ENCODE data around the gene ZNF700.
"Not testable (repeated sequence)": the region's sequence is repeated elsewhere in the genome, so short reads cannot be mapped to it uniquely, and the experiment has no call there.

The ZNF700 gene

GRCh38 chr19:11924886-11925650 is at the start of gene ZNF700:
ZNF700 (plus strand) TSS chr19:11925107; CDS start chr19:11925211, 104 bp downstream.
- in situ Hi-C loops (cut with HindIII; ENCODE audit: low sequenced_read_pairs) = no loop called here

- in situ Hi-C loops (cut with HindIII; ENCODE audit: low sequenced_read_pairs) = loop anchor here (10.0 kb wide), 1 partner anchor 65 kb away; no protein-coding TSS in a partner anchor
Measured at GRCh38 chr19:11879687-11880266, 45.1 kb upstream of the ZNF700 start.

DNA sequence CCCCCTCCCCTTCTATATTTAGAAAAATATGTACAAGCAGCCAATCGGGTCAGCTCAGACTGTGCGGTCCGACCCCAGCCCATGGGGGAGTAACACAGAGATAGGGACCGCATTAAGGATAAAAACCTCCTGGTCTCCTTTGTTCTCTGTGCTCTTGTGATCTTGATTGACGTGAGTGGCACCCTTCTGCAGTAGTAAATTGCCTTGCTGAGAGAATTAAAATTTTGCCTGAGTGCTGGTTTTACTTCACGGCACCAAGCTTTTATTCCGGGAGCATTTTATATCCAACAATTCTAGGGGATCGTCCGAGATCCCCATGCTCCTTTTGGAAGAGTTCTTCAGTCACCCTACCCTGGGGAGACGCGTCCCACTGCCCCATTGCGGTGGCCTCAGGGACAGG is 44.3 kb upstream of the ZNF700 start:
- in situ Hi-C loops (cut with HindIII; ENCODE audit: low sequenced_read_pairs) = loop anchor here (10.0 kb wide), 1 partner anchor 64 kb away; no protein-coding TSS in a partner anchor

- in situ Hi-C loops (cut with HindIII; ENCODE audit: low sequenced_read_pairs) = loop anchor here (10.0 kb wide), 1 partner anchor 64 kb away; no protein-coding TSS in a partner anchor
Measured at GRCh38 chr19:11881151-11881800, 43.6 kb upstream of the ZNF700 start.

GRCh38 chr19:11882606-11883005 is 42.3 kb upstream of the ZNF700 start:
- in situ Hi-C loops (cut with HindIII; ENCODE audit: low sequenced_read_pairs) = loop anchor here (10.0 kb wide), 1 partner anchor 62 kb away; no protein-coding TSS in a partner anchor

- in situ Hi-C loops (cut with HindIII; ENCODE audit: low sequenced_read_pairs) = loop anchor here (10.0 kb wide), 1 partner anchor 58 kb away; no protein-coding TSS in a partner anchor
Measured at GRCh38 chr19:11887234-11887610, 37.7 kb upstream of the ZNF700 start.

- in situ Hi-C loops (cut with HindIII; ENCODE audit: low sequenced_read_pairs) = loop anchor here (10.0 kb wide), 1 partner anchor 57 kb away; no protein-coding TSS in a partner anchor
Measured at GRCh38 chr19:11887611-11888531, 37.0 kb upstream of the ZNF700 start, which contains the start of gene ZNF69. ZNF69 (plus strand) TSS chr19:11887782; CDS start chr19:11887924, 142 bp downstream.

- in situ Hi-C loops (cut with HindIII; ENCODE audit: low sequenced_read_pairs) = loop anchor here (10.0 kb wide), 1 partner anchor 55 kb away; no protein-coding TSS in a partner anchor
Measured at GRCh38 chr19:11889901-11890300, 35.0 kb upstream of the ZNF700 start.

DNA sequence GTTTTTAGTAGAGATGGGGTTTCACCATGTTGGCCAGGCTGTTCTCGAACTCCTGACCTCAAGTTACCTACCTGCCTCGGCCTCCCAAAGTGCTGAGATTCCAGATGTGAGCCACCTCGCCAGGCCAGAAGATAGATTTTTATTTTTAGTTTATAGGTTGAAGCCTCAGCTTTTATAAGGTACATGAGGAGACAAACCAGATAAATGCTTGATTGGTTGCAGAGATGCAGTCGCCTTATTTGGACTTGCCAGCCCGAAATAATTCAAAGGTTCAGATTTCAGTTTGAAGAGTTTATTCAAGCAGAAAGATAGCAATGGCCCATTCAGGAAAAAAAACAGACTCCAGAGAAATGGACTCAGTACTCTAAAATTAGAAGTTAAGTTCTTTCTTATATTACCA is 34.3 kb upstream of the ZNF700 start:
- in situ Hi-C loops (cut with HindIII; ENCODE audit: low sequenced_read_pairs) = no loop called here

DNA sequence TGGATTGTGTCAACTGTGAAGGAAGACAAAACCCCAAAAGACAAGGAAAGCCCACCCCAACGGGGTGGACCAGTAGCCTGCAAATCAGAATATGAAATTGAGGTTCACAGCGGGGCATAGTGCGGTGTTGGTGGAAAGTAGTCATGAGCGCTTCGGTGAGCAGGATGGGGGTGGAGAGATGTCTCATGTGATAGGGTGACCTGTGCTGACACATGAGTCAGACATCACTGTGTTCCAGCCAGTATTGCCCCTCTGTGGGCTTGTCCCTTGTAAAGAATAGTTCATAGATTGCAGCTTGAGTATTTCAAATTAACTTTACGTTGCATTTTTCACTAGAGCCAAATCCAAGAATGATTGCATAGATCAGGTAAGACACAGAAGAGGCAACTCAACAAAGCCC is 30.1 kb upstream of the ZNF700 start:
- in situ Hi-C loops (cut with HindIII; ENCODE audit: low sequenced_read_pairs) = no loop called here

- in situ Hi-C loops (cut with HindIII; ENCODE audit: low sequenced_read_pairs) = no loop called here
Measured at GRCh38 chr19:11902228-11902627, 22.7 kb upstream of the ZNF700 start.

GRCh38 chr19:11905928-11906327 is 19.0 kb upstream of the ZNF700 start:
- in situ Hi-C loops (cut with HindIII; ENCODE audit: low sequenced_read_pairs) = no loop called here

- in situ Hi-C loops (cut with HindIII; ENCODE audit: low sequenced_read_pairs) = not testable (repeated sequence)
Measured at GRCh38 chr19:11911937-11912336, 13.0 kb upstream of the ZNF700 start.

DNA sequence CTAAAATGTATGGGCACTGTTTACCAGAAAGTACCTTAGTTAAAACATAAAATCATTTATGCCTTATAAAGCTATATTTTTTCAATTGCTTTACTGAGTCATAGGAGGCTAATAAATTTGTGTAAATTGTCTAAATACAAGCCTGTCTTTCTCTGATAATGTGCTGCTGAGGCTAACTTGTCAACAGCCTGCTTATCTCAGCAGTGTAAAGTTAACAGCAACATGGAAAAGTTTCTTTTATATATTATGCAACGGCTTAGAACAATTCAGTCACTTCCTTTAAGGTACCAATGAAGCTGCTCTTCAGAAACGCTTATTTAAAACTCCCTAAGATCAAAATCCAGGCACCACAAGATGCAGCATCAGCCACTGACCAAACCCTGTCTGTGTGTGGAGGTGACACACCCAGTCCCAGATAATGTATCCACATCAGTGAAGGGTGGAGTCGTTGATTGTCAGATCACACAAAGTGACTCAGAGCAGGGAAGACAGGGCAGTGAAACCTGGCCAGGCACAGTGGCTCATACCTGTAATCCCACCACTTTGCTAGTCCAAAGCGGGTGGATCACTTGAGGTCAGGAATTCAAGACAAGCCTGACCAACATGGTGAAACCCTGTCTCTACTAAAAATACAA is 10.4 kb upstream of the ZNF700 start:
- in situ Hi-C loops (cut with HindIII; ENCODE audit: low sequenced_read_pairs) = not testable (repeated sequence)

GRCh38 chr19:11921852-11922495 is 2.9 kb upstream of the ZNF700 start:
- in situ Hi-C loops (cut with HindIII; ENCODE audit: low sequenced_read_pairs) = no loop called here

DNA sequence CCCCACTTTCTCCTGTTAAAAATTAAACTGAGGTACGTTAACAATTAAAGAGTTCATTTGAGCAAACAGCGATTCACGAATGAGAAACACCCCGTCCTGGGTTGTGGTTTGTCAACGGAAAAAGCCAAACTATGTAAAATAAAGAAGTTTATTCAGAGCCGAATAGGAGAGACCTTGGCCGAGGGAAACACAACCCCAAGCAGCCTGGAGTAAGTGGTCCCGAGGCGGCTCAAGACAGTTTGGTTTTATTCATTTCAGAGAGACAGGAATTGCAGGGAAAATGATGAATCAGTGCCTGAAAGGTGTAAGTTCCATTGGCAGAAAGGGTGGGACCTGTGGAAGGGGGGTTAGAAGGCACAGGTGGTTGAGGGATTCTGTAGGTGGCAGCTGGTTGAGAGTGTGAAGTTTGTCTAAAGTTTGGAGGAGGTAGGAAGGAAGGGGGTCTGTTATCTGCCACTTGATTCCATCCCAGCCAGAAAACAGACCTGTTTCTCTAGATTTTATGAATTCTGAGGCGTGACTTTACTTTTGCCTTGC is 812 bp downstream of the ZNF700 start:
- in situ Hi-C loops (cut with HindIII; ENCODE audit: low sequenced_read_pairs) = not testable (repeated sequence)

DNA sequence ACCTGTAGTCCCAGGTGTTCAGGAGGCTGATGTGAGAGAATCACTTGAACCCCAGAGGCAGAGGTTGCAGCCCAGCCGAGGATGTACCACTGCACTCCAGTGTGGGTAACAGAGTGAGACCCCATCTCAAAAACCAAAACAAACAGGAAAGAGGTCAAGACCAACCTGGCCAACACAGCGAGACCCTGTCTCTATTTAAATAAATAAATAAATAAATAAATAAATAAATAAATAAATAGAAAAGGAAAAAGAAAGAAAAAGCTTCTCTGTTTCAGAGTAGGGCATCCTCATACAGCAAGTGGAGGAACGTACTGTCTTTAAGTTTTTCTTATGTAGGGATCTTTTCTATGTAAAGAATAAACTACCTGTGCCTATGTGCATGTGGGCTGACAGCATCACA is 2.3 kb downstream of the ZNF700 start:
- in situ Hi-C loops (cut with HindIII; ENCODE audit: low sequenced_read_pairs) = no loop called here

GRCh38 chr19:11931051-11931450 is 6.1 kb downstream of the ZNF700 start:
- in situ Hi-C loops (cut with HindIII; ENCODE audit: low sequenced_read_pairs) = no loop called here

DNA sequence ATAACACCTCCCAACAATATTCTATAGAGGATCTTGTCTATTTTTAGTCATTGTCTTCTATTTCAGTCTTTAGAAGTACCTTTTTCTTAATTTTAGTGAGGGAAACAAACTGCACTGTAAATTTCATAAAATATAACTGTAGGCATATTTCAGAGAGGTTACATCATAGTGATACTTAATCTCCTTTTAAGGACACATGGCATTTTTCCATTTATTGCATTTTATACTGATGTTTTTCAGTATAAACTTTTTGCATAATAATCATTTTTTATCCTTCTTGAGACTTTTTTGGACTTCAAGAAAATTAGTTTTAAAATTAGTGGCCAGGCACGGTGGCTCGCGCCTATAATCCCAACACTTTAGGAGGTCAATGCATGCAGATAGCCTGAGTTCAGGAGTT is 6.6 kb downstream of the ZNF700 start:
- in situ Hi-C loops (cut with HindIII; ENCODE audit: low sequenced_read_pairs) = no loop called here

All from endothelial cell of hepatic sinusoid (primary cell).